ENCODE measurements around the gene NRBF2. TPM values are rescaled to one million over a fixed set of nuclear protein-coding genes. Genes with fewer than 3 reads are reported as not detected.

Gene NRBF2
- polyA plus RNA-seq, 2 of the 4 experiments (the other 2 are of a cell fraction): 16.6 to 27.6 TPM

DNA sequence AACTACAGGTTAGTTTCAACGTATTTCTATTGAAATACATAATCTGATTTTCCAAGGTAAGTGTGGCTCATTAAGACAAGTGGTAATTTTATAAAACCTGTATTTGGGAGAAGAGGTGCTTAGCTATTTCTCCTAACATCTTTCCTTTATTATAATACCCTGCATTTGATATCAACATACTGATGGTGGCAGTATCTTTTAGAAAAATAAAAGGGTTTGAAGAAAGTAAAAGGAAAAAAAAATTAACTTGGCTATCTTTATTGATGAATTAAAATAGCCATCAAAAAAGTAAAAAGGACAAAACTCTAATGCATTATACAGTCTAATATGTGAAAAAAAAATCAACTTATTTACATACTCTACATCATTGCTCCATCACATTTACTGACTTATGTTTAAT, 68.0 kb downstream of the NRBF2 start:
- DNase-seq (ENCODE audit: low read depth in 1 of 2, low spot score in 1 of 2) (no peak), FAIRE-seq (no peak), ATAC-seq (no peak)
- H3K4me1 ChIP-seq: 0 out of 3 replicates have a peak, but pooled peaks cover 3% of the 10 kb centered on the region
- no peaks in the 10 kb centered on the region for H3K9me3 ChIP-seq
- H3K4me2 ChIP-seq: no peak overlapping the region
- TF ChIP-seq ZNF302 (CRISPR knock-in tag; IDR thresholded peaks at IDR 0.05): no peak
- no peak for TF ChIP-seq NFE2L2 (conservative IDR thresholded peaks at IDR 0.05; ENCODE audit: low read length)
- TF ChIP-seq, protein P1, sequence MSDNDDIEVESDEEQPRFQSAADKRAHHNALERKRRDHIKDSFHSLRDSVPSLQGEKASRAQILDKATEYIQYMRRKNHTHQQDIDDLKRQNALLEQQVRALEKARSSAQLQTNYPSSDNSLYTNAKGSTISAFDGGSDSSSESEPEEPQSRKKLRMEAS (IDR thresholded peaks at IDR 0.05): no peak
- TF ChIP-seq, protein P2, sequence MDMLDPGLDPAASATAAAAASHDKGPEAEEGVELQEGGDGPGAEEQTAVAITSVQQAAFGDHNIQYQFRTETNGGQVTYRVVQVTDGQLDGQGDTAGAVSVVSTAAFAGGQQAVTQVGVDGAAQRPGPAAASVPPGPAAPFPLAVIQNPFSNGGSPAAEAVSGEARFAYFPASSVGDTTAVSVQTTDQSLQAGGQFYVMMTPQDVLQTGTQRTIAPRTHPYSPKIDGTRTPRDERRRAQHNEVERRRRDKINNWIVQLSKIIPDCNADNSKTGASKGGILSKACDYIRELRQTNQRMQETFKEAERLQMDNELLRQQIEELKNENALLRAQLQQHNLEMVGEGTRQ (IDR thresholded peaks at IDR 0.05): no peak
- TF ChIP-seq HEYL (CRISPR knock-in tag; IDR thresholded peaks at IDR 0.05): no peak
- TF ChIP-seq ZSCAN20 (CRISPR knock-in tag; IDR thresholded peaks at IDR 0.05): no peak
- no peak for TF ChIP-seq FOSB (CRISPR knock-in tag; IDR thresholded peaks at IDR 0.05)
- TF ChIP-seq RARB (CRISPR knock-in tag; IDR thresholded peaks at IDR 0.05): no peak
- no peak for TF ChIP-seq JUN (IDR thresholded peaks at IDR 0.05)
- no peak for TF ChIP-seq FOSL2 (IDR thresholded peaks at IDR 0.05)
- no peak for TF ChIP-seq FOSL2 (CRISPR knock-in tag; IDR thresholded peaks at IDR 0.05)
- no peak for TF ChIP-seq MAZ (IDR thresholded peaks at IDR 0.05; ENCODE audit: borderline replicate concordance, low read depth, low read length)
- TF ChIP-seq, protein P3, sequence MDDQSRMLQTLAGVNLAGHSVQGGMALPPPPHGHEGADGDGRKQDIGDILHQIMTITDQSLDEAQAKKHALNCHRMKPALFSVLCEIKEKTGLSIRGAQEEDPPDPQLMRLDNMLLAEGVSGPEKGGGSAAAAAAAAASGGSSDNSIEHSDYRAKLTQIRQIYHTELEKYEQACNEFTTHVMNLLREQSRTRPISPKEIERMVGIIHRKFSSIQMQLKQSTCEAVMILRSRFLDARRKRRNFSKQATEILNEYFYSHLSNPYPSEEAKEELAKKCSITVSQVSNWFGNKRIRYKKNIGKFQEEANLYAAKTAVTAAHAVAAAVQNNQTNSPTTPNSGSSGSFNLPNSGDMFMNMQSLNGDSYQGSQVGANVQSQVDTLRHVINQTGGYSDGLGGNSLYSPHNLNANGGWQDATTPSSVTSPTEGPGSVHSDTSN (IDR thresholded peaks at IDR 0.05): no peak
- TF ChIP-seq HOXB5 (CRISPR knock-in tag; IDR thresholded peaks at IDR 0.05): no peak
- no peak for TF ChIP-seq HOXA7 (CRISPR knock-in tag; IDR thresholded peaks at IDR 0.05)
- no peak for TF ChIP-seq MYC (IDR thresholded peaks at IDR 0.05; ENCODE audit: borderline replicate concordance, low read length)
- no peak for TF ChIP-seq HOXB13 (CRISPR knock-in tag; IDR thresholded peaks at IDR 0.05; ENCODE audit: low read depth)
- no peak for TF ChIP-seq POLR2AphosphoS2 (conservative IDR thresholded peaks at IDR 0.05; ENCODE audit: low read length)
- no peak for TF ChIP-seq BHLHE40 (IDR thresholded peaks at IDR 0.05; ENCODE audit: low read depth, low read length)
- ChIA-PET CTCF (interaction anchor here (0.9 to 2.2 kb wide), 4 partner anchors 416 to 519 kb away, joined by 3 to 10 read pairs (median 5); no protein-coding TSS in a partner anchor), POLR2A (no interaction called here)
- no peak overlapping the region for H3K4me3 ChIP-seq
- H3K27ac ChIP-seq: no peak overlapping the region
- 0% methylated on average over 1 of the region's 1 CpG for WGBS (ENCODE audit: missing lambda C conversion rate)

Small RNA genes lying within 50 kb of the gene (small RNA-seq; reads per million reads assigned to genes)
- 0 reads per million in 6 experiments for gene RNU6-543P
